IPS-15b (cell line): ENCODE data around the gene HSPB7.
"Not testable (repeated sequence)": the region's sequence is repeated elsewhere in the genome, so short reads cannot be mapped to it uniquely, and the experiment has no call there.

ENCODE experiments used
- H3K27me3 ChIP-seq: one replicate; pipeline ENCODE4 v1.6.1; 2013; ENCODE audit warnings: low read length; ENCODE audit not compliant: control insufficient read depth, insufficient read depth
- H3K36me3 ChIP-seq: one replicate; pipeline ENCODE4 v1.6.1; 2013; ENCODE audit warnings: low read length; ENCODE audit not compliant: control insufficient read depth, insufficient read depth
- H3K4me1 ChIP-seq: one replicate; pipeline ENCODE4 v1.6.1; 2013; ENCODE audit warnings: mild to moderate bottlenecking, low read length; ENCODE audit not compliant: control insufficient read depth, insufficient read depth
- H3K4me3 ChIP-seq: one replicate; pipeline ENCODE4 v1.5.1; 2013; ENCODE audit warnings: low read depth, low read length
- H3K9ac ChIP-seq: one replicate; pipeline ENCODE4 v1.6.1; 2013; ENCODE audit warnings: low read depth, mild to moderate bottlenecking, low read length
- H3K9me3 ChIP-seq: one replicate; pipeline ENCODE4 v1.6.1; 2013; ENCODE audit warnings: mild to moderate bottlenecking, low read length; ENCODE audit not compliant: control insufficient read depth, insufficient read depth

Gene HSPB7

DNA sequence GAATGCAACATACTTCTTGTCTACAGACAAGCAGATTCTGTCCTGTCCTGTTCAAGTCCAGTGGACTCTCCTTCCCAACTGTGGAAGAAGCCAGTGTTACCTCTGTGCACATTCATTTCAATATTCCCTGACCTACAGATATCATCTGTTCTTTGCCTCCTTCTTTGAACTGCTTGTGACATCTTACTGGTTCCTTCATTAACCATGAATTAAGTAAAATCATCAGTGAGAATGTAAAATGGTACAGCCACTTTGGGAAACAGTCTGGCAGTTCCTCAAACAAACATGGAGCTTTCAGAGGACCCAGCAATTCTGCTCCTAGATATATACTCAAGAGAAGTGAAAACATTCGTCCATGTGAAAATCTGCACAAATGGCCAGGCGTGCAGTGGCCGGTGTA is 7.0 kb downstream of the HSPB7 start:
- Histone ChIP-seq H3K4me3 (no peak overlapping the region), H3K27me3 (peaks cover 2% of the 10 kb centered on the region), H3K9ac (no peak overlapping the region), H3K4me1 (peaks cover 8% of the 10 kb centered on the region), H3K9me3 (no peaks in the 10 kb centered on the region), H3K36me3 (no peaks in the 10 kb centered on the region)

DNA sequence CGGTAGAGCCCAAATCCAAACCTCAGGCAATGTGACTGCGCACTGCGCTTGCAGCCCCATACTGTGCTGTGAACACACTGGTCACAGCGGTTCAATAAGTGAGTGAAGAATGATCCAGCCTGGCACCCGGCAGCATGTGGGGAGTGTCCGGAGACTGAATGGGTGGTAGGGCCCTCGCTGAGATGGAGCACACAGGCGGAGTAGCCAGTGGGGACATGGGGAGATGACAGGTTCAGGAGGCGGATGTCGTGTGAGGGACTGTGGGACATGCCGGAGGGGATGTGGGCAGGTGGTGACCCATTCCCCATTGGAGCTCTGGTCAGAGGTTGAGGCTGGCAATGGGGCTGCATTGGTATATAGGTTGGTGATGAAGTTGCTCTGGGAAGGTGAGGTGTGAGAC is 8.2 kb downstream of the HSPB7 start:
- Histone ChIP-seq H3K36me3 (no peaks in the 10 kb centered on the region), H3K9me3 (no peaks in the 10 kb centered on the region), H3K9ac (no peak overlapping the region), H3K27me3 (peaks cover 2% of the 10 kb centered on the region), H3K4me3 (no peak overlapping the region), H3K4me1 (peaks cover 5% of the 10 kb centered on the region)

DNA sequence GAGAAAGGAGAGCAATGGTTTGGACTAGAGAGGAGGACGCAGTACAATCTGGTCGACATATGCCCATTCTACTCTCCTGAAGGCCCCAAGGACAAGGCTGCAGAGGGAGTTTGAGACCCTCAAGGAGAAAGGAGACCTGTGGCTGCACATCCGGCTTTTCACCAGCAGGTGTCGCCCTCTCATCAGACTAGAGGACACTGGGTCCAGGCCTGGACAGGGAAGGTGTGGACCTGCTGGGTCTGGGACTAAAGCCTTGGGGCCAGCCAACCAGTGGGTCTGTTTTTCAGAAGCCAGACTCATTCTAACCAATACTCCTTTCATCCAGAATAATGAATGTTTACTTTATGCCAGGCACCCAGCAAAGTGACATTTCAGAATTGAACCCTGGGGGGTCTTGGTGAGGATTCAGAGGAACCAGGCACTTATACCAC is 8.8 kb downstream of the HSPB7 start:
- no peaks in the 10 kb centered on the region for H3K9me3 ChIP-seq
- peaks cover 2% of the 10 kb centered on the region for H3K27me3 ChIP-seq
- H3K4me1 ChIP-seq: peaks cover 5% of the 10 kb centered on the region
- H3K9ac ChIP-seq: no peak overlapping the region
- H3K36me3 ChIP-seq: no peaks in the 10 kb centered on the region
- H3K4me3 ChIP-seq: no peak overlapping the region

DNA sequence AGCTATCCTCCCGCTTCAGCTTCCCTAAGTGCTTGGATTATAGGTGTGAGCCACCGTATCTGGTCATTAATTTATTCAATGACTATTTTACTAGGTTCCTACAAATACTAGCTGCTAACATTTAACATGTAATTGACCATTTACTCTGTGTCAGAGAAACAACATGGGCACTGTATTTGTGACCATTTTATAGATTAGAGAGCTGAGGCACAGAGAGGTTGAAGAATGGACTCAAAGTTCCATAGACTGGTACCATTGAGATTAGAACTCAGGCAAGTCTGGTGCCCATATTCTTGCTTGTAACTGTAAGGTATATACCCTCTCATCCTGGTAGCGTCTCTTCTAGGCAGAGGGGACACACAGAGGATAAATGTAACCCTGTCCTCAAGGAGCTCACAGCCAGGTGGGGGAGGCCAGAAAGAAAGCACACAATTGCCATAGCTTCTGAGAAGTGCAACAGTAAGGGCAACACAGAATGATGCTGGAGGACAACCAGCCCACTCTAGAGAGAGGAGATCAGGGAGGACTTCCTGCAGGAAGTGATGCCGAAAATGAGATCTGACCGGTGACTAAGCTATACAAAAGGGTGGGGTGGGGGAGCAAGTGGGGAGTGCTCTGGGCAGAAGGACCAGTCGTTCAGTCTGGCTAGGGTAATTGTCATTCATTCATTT is 10.0 kb downstream of the HSPB7 start:
- H3K27me3 ChIP-seq: peaks cover 2% of the 10 kb centered on the region
- H3K4me1 ChIP-seq: peaks cover 3% of the 10 kb centered on the region
- no peak overlapping the region for H3K4me3 ChIP-seq
- H3K9ac ChIP-seq: no peak overlapping the region
- H3K9me3 ChIP-seq: no peaks in the 10 kb centered on the region
- H3K36me3 ChIP-seq: no peaks in the 10 kb centered on the region

DNA sequence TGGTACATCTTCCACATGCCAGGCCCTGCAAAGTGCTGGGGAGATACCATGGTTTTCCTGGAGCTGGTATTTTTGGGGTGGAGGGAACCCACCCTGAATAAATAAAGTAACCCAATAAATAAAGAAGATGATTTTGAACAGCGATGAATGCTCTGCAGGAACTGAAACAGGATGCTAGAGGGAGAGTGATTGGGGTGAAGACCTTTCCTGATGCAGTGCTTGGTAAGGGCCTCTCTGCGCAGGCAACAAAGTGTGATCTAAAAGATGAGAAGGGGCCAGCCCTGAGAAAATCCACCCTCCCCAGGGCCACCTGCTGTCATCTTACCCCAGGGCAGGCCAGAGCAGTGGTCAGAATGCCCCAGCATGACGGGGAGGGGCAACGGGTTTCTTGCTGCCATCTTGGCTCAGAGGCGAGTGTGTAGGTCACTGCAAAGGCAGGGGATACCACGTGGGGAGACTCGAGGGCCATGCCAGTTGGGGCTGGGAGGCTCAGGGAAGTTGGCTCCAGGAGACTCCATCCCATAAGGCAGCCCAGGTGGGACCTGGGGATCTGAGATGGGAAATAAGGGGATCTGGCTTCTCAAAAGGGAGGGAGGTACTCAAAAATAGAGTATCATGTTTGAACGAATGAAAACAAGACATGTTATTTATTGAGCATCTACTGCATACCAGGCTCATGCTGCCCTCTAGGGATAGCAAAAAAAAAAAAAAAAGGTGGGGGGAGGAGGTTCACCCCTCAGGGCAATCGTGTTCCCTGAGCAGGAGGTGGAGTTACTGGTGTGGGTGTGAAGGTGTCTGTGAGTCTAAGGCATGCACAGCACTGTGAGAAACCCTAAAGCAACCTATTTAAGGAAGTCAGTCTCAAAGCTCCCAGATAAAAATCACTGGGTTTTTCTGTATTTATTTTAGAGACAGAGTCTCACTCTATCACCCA is 11.0 kb downstream of the HSPB7 start:
- no peaks in the 10 kb centered on the region for H3K4me1 ChIP-seq
- H3K36me3 ChIP-seq: no peaks in the 10 kb centered on the region
- H3K27me3 ChIP-seq: peaks cover 2% of the 10 kb centered on the region
- H3K4me3 ChIP-seq: no peak overlapping the region
- H3K9ac ChIP-seq: no peak overlapping the region
- no peaks in the 10 kb centered on the region for H3K9me3 ChIP-seq

DNA sequence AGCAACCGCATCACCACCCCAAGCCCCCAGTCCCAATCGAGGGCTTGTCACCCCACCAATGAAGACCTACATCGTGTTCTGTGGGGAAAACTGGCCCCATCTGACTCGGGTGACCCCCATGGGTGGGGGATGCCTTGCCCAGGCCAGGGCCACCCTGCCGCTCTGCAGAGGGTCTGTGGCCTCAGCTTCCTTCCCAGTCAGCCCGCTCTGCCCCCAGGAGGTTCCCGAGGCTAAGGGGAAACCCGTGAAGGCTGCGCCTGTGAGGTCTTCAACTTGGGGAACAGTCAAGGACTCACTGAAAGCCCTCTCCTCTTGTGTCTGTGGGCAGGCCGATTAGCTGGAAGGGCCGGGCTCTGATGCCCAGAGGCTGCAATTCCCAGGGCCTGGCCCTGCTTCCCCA is 11.8 kb downstream of the HSPB7 start:
- no peaks in the 10 kb centered on the region for H3K4me1 ChIP-seq
- no peak overlapping the region for H3K4me3 ChIP-seq
- no peak overlapping the region for H3K9ac ChIP-seq
- H3K36me3 ChIP-seq: no peaks in the 10 kb centered on the region
- peaks cover 2% of the 10 kb centered on the region for H3K27me3 ChIP-seq
- H3K9me3 ChIP-seq: no peaks in the 10 kb centered on the region

DNA sequence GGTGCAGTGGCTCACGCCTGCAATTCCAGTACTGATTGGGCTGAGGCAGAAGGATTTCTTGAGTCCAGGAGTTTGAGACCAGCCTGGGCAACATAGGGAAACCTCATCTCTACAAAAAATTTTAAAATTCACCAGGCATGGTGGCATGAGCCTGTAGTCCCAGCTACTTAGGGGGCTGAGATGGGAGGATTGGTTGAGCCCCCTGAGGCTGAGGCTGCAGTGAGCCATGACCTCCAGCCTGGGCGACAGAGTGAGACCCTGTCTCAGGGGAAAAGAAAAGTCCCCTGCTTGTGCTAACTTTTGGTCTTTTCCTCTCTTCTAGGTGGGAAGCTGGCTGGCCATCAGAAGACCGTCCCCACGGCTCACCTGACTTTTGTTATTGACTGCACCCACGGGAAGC is 12.2 kb downstream of the HSPB7 start:
- peaks cover 2% of the 10 kb centered on the region for H3K27me3 ChIP-seq
- H3K4me3 ChIP-seq: no peak overlapping the region
- H3K9me3 ChIP-seq: no peaks in the 10 kb centered on the region
- H3K36me3 ChIP-seq: no peaks in the 10 kb centered on the region
- H3K4me1 ChIP-seq: no peaks in the 10 kb centered on the region
- H3K9ac ChIP-seq: no peak overlapping the region

DNA sequence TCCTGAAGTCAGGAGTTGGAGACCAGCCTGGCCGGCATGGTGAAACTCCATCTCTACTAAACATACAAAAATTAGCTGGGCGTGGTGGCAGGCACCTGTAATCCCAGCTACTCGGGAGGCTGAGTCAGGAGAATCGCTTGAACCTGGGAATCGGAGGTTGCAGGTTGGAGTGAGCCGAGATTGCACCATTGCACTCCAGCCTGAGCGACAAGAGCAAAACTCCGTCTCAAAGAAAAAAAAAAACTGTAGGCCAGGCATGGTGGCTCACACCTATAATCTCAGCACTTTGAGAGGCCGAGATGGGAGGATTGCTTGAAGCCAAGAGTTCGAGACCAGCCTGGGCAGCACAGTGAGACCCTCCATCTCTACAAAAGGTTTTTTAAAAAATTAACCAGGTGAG is 16.6 kb downstream of the HSPB7 start:
- H3K9me3 ChIP-seq, H3K27me3 ChIP-seq, H3K9ac ChIP-seq, H3K4me3 ChIP-seq, H3K4me1 ChIP-seq, H3K36me3 ChIP-seq: not testable (repeated sequence)

DNA sequence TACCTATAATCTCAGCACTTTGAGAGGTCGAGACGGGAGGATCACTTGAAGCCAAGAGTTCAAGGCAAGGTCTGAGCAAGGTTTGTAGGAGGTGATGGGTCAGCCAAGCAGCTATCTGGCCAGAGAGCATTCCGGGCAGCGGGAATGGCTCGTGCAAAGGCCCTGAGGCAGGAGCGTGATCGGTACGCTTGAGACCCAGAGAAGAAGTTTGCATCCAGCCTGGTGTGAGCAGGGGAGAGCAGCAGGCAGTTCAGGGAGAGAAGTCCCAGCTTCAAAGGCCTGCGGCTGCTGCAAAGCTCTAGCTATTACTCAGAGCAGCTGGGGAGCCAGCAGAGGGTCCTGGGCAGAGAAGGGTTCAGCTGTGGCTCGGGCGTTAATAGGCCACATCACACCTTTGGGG is 18.9 kb downstream of the HSPB7 start:
- H3K4me3 ChIP-seq: no peak overlapping the region
- no peaks in the 10 kb centered on the region for H3K36me3 ChIP-seq
- no peaks in the 10 kb centered on the region for H3K27me3 ChIP-seq
- no peaks in the 10 kb centered on the region for H3K4me1 ChIP-seq
- H3K9ac ChIP-seq: no peak overlapping the region
- H3K9me3 ChIP-seq: no peaks in the 10 kb centered on the region

DNA sequence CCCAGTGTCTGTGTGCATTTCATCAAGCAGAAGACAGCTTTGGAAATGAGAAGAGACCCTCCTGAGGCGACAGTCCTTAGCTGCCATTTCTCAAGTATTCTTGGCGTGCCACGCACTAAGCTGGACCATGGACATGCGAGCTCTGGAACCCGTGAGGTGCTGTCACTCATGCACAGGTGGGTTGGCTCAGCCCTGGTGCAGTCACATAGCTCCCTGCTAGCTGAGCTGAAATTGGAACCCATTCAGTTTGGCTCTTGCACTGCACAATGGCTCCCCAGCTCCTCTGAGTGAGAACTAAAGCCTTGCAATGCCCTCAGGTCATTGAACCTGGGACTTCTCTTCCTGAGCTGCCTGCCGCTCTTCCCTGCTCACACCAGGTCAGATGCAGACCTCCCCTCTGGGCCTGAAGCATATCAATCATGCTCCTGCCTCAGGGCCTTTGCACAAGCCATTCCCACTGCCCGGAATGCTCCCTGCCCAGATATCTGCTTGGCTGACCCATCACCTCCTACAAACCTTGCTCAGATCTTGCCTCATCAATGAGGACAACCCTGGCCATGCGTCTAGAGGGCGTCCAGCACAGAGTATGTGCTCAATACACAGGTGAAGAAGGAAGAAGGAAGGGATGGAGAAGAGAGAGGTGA is 20.1 kb downstream of the HSPB7 start:
- no peaks in the 10 kb centered on the region for H3K4me1 ChIP-seq

DNA sequence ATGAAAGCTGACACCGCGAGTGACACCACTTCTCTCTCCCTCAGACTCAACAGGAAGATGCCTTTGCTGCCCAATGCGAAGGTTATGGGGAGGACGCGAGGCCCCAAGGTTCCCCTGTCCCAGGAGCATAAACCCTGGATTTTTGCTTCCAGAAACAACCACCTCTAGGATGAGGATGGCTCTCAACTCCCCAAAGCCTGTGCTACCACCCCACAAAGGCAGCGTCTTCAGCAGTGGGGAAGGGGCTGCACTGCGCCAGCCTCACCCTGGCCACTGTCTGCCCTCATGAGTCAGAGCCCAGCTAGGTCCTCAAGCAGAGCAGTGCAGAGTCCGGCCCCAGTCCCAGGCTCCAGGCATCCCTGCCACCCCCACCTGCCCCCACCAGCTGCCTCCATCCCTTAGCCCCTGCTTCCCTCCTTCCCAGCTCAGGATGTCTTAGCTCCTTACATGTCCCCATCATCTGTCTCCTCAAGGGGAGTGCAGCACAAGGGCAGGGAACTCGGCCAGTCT is 20.7 kb downstream of the HSPB7 start:
- Histone ChIP-seq H3K4me1 (no peaks in the 10 kb centered on the region), H3K9ac (no peak overlapping the region), H3K4me3 (no peak overlapping the region), H3K27me3 (no peaks in the 10 kb centered on the region), H3K9me3 (no peaks in the 10 kb centered on the region), H3K36me3 (no peaks in the 10 kb centered on the region)

More for the DNA sequence above, 20.1 kb downstream of the HSPB7 start:
- no peaks in the 10 kb centered on the region for H3K36me3 ChIP-seq
- no peaks in the 10 kb centered on the region for H3K9me3 ChIP-seq
- no peak overlapping the region for H3K9ac ChIP-seq
- no peak overlapping the region for H3K4me3 ChIP-seq
- H3K27me3 ChIP-seq: no peaks in the 10 kb centered on the region
